GM18867 (cell line): ENCODE data around the gene OR7E24.
"Not testable (repeated sequence)": the region's sequence is repeated elsewhere in the genome, so short reads cannot be mapped to it uniquely, and the experiment has no call there.

ENCODE experiments used
- ATAC-seq: cut with Tn5 transposase; IDR thresholded peaks from one replicate; pipeline ENCODE4 v1.9.1; 2021; ENCODE audit warnings: mild to moderate bottlenecking, moderate library complexity; ENCODE audit not compliant: unreplicated experiment

Gene OR7E24

DNA sequence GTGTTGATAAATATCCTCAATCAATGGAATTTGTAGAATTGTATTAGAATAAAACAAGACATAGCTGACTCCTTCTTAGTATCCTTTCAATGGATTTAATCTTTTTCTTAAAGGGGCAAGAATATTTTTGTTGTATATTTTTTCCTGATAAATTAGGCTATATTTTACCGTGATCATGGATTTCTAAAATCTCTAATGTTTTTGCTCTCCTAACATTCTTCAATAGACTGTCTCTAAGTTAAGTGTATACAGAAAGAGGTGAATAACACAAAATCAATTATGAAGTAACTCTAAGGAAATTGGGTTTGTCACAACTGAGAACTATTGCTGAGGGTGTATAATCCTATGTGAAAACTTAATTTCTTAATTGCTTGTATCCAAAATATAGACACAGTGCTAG is at the start of gene OR7E24:
Gene OR7E24, plus strand, starts transcription at position 301 of the 400 bp plus-strand sequence. CDS start 114 bp downstream, outside the sequence.
- no peak for ATAC-seq

DNA sequence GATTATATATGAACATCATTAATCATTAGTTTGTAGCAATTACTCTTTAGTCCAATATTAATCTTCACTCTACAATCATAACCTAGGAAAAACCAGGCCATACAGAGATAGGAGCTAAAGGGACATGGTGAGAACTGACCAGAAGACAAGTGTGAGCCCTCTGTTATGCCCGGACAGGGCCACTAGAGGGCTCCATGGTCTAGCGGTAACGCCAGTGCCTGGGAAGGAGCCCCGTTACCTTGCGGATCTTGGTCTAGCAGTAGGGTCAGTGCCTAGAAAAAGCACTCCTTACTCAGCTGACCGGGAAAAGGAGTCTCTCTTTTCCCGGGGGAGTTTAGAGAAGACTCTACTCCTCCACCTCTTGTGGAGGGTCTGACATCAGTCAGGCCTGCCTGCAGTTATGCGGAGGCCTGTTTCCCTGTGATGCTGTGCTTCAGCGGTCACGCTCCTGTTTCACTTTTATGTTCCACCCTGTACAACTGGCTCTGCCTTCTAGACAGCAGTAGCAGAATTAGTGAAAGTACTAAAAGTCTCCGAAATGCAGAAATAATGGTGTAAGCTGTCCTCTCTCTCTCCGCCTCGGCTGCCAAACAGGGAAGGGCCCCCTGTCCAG is 45.1 kb upstream of the OR7E24 start:
- ATAC-seq, result no peak

DNA sequence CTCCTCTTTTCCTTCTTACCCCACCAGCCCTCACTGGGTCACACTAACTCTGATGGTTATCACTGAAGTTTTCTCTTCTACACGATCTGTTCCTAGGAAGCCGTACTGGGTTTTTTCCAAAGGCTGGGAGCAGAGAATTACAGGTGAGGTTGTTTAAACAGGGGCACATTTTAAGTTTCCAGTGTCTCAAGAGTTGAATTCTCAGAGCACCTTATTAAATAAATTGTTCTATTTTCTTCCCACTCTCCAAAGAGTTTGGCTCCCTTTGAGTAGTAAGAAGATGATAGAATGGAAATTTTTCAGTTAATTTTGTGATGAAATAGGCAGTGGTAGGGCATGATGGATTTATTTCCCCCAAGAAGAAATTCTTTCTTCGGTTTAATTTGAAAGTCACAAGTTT is 31.2 kb upstream of the OR7E24 start, which contains the start of gene OR7D4:
Gene OR7D4, minus strand, starts transcription at position 101 of the 400 bp plus-strand sequence. CDS start 4,752 bp downstream, outside the sequence.
- no peak for ATAC-seq

GRCh38 chr19:9251236-9251635 is 506 bp downstream of the OR7E24 start:
- no peak for ATAC-seq

- not testable (repeated sequence) for ATAC-seq
Measured at GRCh38 chr19:9283485-9283884, 32.8 kb downstream of the OR7E24 start.

DNA sequence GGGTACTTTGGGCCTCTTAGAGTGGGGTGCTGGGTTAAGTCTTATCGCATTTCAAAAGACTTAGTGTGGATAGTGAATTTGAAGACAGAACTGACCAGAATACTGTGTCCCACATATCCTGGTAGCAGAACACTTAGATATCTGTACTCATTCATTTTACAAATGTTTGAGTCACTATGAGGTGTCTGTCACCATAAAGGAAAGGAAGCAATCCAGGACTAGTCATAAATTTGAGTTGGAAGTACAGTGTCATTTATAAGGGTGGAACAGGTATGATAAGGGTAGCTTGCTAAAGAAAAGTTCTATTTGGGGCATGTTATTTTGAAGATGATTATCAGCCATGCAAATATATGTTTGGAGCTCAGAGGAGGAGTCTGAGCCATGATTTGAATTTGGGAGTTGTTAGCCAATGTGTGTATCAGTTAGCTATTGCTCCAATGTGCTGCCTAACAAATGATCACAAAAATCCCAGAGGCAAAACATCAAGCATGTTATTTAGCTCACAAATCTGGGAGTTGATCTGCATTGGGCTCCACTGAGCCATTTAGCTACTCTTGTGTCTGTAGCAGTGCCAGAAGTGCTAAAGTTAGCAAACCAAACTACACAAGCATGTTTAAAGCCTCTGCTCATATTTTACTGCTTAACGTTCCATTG is 38.6 kb downstream of the OR7E24 start:
- no peak for ATAC-seq

- no peak for ATAC-seq
Measured at GRCh38 chr19:9295411-9295849, 44.7 kb downstream of the OR7E24 start.

DNA sequence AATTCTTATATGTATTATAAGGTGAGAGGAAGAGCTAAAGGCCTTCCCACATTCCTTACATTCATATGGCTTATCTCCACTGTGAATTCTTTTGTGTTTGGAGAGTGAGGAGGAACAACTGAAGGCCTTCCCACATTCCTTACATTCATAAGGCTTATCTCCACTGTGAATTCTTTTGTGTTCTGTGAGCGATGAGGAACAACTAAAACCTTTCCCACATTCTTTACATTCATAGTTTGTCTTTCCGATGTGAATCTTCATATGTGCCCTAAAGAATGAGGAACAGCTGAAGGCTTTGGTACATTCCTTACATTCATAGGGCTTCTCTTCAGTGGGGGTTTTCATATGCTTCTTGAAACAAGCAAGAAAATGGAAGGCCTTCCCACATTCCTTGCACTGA is 45.6 kb downstream of the OR7E24 start:
- ATAC-seq, result no peak
